ENCODE measurements around the gene DENND1A. TPM values are rescaled to one million over a fixed set of nuclear protein-coding genes. Genes with fewer than 3 reads are reported as not detected.

The DENND1A gene
- polyA plus RNA-seq, 6 donors from 2014 or later: 4.0 to 9.5 (median 5.3) TPM

DNA sequence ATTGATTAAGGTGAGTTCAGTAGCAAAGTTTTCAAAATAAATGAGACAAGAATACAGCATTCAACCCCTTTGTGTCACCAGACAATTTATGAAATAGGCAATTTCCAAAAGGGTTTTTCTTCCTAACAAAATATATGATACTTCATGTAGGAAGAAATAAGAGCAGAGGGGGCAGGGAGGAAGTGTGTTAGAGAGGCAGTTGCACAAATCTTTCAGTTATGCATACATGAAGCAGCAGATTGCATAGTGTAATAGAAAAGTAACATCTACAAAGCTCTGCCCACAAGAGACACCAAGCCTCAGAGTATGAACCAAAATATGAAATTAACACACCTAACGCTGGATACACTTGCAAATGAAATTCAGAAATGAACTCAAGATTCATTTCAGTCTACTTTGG, 157.0 kb downstream of the DENND1A start:
- ATAC-seq (ENCODE audit: low read depth in 2 of 2) (no peak), DNase-seq (no peak)
- Mint-ChIP-seq H3K4me3 (no peak overlapping the region), H3K36me3 (no peaks in the 10 kb centered on the region), H3K4me1 (peaks cover 15 to 23% (median 19%) of the 10 kb centered on the region in 3 donors), H3K9me3 (no peaks in the 10 kb centered on the region), H3K27ac (no peak overlapping the region), H3K27me3 (no peaks in the 10 kb centered on the region)

DNA sequence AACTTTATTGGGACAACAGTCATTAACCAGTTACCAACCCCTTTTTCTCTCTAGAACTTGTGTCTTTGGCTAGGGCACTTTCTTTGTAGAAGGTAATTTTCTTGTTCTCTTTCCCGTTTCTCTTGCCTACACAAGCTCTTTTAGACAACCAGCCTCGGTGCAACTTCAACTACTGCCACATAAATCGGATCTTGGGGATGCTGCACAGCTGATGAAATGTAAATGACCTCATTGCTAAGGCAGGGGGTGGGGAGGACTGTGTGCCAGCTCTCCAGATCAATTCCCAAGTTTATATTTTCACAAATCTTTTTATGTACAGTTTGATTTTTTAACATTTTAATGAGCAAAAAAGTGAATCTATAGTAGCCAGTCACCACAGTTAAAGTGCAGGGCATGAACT, 157.6 kb downstream of the DENND1A start:
- no peaks in the 10 kb centered on the region for H3K36me3 Mint-ChIP-seq
- no peak overlapping the region for H3K27ac Mint-ChIP-seq
- no peak overlapping the region for H3K4me3 Mint-ChIP-seq

DNA sequence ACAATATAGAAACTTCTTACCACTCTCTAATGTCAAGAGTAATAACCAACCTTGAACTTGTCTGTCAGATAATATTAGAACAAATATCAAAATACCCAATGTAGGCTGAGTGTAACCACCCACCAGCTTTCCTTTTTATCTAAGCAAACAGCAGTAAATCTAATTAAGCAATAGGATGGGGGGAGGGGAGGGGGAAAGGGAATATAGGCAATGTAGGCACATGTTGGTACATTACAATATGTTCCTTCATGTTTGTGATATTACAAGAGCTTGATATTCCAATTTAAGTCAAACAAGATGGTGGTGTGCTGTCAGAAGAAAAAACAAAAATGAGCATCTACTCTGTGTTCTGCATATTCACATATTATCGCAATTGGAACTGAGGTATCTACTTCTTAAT, 158.2 kb downstream of the DENND1A start:
- Mint-ChIP-seq H3K36me3 (no peaks in the 10 kb centered on the region), H3K27ac (peak overlapping the region in 1 of 6 donors; percentile 35), H3K4me3 (no peak overlapping the region), H3K27me3 (no peaks in the 10 kb centered on the region), H3K4me1 (peaks cover 15 to 23% (median 19%) of the 10 kb centered on the region in 3 donors), H3K9me3 (no peaks in the 10 kb centered on the region)
- DNase-seq (no peak), ATAC-seq (ENCODE audit: low read depth in 2 of 2) (no peak)

More for the DNA sequence above, 157.6 kb downstream of the DENND1A start:
- H3K27me3 Mint-ChIP-seq: no peaks in the 10 kb centered on the region
- DNase-seq: no peak
- H3K4me1 Mint-ChIP-seq: peaks cover 15 to 23% (median 19%) of the 10 kb centered on the region in 3 donors
- no peaks in the 10 kb centered on the region for H3K9me3 Mint-ChIP-seq
- no peak for ATAC-seq (ENCODE audit: low read depth in 2 of 2)

- H3K27me3 Mint-ChIP-seq: no peaks in the 10 kb centered on the region
- H3K27ac Mint-ChIP-seq: peak overlapping the region in 2 of 6 donors; percentile 18 to 57
- no peaks in the 10 kb centered on the region for H3K36me3 Mint-ChIP-seq
- no peak overlapping the region for H3K4me3 Mint-ChIP-seq
- H3K9me3 Mint-ChIP-seq: no peaks in the 10 kb centered on the region
- no peak for ATAC-seq (ENCODE audit: low read depth in 2 of 2)
- H3K4me1 Mint-ChIP-seq: peaks cover 12 to 23% (median 15%) of the 10 kb centered on the region in 3 donors
- no peak for DNase-seq
These were observed 160.2 kb downstream of the DENND1A start for GRCh38 chr9:123769719-123770118.

DNA sequence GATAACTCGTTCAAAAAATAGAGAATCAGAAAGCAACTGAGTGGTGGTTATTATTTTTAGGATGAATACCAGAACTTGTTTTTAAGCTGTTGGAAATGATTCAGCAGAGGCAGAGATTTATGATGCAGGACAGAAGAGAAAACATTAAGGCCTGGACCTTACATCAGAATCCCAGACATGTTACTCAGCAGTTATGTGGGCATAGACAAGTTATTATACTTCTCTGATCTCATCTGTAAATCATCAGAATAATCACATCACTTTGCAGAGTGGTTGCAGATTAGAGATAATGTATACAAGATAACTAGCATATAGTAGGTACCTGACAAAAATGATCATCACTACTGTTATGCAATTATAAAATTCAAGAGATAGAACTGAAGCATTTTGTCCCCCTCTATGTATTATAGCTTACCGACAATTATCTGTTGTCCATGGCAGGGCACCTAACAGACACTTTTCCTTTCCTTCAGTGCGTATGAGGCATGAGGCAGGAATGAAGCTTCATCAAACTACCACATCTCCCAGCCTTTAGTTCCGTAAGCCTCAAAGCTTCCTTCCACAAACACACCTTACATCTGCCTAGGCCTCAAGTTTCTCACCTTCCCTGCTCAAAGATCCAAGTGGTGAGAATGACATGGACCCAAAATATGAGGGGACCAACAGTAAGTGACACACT, 165.9 kb downstream of the DENND1A start:
- H3K36me3 Mint-ChIP-seq: no peaks in the 10 kb centered on the region
- no peak for DNase-seq
- H3K4me3 Mint-ChIP-seq: no peak overlapping the region
- ATAC-seq (ENCODE audit: low read depth in 2 of 2): no peak
- H3K27ac Mint-ChIP-seq: peak overlapping the region in 1 of 6 donors; percentile 31
- no peaks in the 10 kb centered on the region for H3K4me1 Mint-ChIP-seq
- H3K27me3 Mint-ChIP-seq: no peaks in the 10 kb centered on the region
- H3K9me3 Mint-ChIP-seq: no peaks in the 10 kb centered on the region

DNA sequence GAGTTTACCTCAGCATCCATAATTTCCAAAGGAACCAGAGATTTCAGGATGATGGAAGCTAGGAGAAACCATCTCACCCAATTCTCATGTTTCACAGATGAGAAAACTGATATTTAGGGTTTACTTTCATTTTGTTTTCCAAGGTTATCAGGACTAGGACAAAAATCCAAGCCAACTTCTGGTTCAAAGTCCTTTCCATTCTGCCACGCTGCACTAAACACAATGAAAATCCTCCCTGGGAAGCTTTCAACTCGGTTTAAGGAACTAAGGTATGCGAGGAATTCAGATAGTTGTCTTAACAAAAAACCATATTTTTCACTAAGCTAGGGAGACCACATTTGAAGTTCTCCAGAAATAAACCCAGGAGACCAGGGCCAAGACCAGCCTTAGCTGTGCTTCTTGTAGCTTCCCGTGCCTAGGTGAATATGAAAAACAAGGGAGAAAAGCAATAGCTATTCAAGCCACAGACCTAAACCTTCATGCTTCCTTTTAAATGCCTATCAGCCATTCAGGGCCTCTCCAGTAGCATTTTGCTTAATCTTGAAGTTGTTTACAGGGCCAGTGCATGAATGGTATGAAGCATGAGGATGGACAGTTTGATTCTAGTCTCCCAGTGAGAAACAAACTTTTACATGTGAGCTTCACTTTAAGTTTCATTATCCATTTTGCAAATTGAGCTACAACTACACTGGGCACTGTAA, 167.9 kb downstream of the DENND1A start:
- no peak overlapping the region for H3K4me3 Mint-ChIP-seq
- no peak overlapping the region for H3K27ac Mint-ChIP-seq
- no peak for ATAC-seq (ENCODE audit: low read depth in 2 of 2)
- H3K9me3 Mint-ChIP-seq: no peaks in the 10 kb centered on the region
- no peaks in the 10 kb centered on the region for H3K27me3 Mint-ChIP-seq
- no peak for DNase-seq
- H3K4me1 Mint-ChIP-seq: no peaks in the 10 kb centered on the region
- H3K36me3 Mint-ChIP-seq: peaks cover 4 to 7% of the 10 kb centered on the region in 2 donors

DNA sequence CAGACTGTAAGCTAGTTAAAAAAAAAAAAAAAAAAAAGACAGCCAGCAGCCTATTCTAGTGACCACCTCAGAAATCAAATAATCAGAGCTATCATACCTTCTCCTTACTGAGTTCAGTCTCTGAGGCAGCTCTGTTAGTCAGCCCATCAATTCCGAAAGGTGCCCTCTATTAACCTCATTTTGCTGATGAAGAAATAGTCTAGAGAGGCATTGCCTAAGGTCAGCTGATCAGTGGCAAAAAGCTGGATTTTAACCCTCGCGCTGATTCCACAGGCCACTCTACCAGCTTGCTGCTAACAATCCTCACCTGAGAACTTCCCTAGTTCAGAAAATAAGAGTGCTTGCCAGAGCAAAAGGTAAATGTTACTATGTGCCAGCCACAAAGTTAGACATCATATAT, 172.0 kb downstream of the DENND1A start:
- DNase-seq (no peak), ATAC-seq (ENCODE audit: low read depth in 2 of 2) (no peak)
- no peak overlapping the region for H3K4me3 Mint-ChIP-seq

DNA sequence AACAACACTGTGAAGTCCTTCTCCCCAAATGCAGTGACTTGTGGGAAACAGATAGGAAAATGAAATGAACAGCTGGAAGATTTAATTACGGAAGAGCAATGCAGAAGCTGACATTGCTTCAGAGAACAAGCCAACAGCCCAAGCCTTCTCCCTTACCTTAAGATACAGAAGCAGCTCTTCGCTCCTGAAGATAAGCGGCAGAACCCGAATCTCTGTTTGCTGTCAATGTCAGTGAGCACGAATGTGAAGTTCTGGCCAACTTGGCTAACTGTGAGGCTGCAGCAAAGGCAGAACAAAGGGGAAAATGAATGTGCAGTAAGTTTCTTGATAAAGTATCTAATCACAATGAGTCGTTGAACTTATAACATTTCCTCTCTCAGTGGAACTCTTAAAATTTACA, 172.4 kb downstream of the DENND1A start:
- DNase-seq (no peak), ATAC-seq (ENCODE audit: low read depth in 2 of 2) (no peak)
- no peaks in the 10 kb centered on the region for H3K9me3 Mint-ChIP-seq
- H3K4me1 Mint-ChIP-seq: peaks cover 0 to 10% (median 0%) of the 10 kb centered on the region in 3 donors
- no peaks in the 10 kb centered on the region for H3K27me3 Mint-ChIP-seq
- no peak overlapping the region for H3K27ac Mint-ChIP-seq
- peaks cover 4 to 7% of the 10 kb centered on the region in 2 donors for H3K36me3 Mint-ChIP-seq
- no peak overlapping the region for H3K4me3 Mint-ChIP-seq

More for the DNA sequence above, 172.0 kb downstream of the DENND1A start:
- no peaks in the 10 kb centered on the region for H3K27me3 Mint-ChIP-seq
- no peak overlapping the region for H3K27ac Mint-ChIP-seq
- peaks cover 0 to 10% (median 0%) of the 10 kb centered on the region in 3 donors for H3K4me1 Mint-ChIP-seq
- peaks cover 4 to 7% of the 10 kb centered on the region in 2 donors for H3K36me3 Mint-ChIP-seq
- no peaks in the 10 kb centered on the region for H3K9me3 Mint-ChIP-seq

DNA sequence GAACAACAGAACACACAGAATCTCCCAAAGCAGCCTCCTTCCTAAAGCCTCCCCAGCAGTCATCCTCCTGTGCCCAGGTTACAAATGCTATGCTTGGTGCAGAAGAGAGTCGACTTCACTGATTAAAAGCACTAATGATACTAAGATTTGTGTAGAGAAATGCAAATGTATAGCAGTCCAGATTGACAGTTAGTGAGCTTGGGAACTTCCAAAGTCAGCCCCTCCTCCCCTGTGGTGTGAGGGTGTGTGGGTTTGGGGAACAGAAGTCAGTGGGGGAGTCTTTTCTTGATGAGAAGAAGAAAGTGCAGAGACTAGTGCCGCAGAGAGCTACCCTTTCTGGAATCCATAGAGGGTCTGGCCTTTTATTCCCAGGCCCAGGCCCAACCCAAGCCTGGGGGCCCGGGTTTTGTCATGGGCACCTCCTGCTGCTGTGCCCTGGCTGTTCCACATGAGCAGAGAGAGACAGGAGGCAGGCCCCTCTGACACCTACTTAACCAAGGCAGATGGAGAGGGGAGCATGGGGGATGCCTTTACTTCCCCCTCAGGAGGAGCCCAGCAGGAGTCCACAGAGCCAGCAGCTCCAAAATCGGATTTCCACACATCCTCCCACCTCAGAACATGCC, 173.3 kb downstream of the DENND1A start:
- Mint-ChIP-seq H3K9me3 (no peaks in the 10 kb centered on the region), H3K36me3 (peaks cover 4 to 7% of the 10 kb centered on the region in 2 donors), H3K27me3 (no peaks in the 10 kb centered on the region), H3K4me1 (peaks cover 0 to 13% (median 0%) of the 10 kb centered on the region in 3 donors), H3K27ac (peak overlapping the region in 1 of 6 donors; percentile 69), H3K4me3 (no peak overlapping the region)
- no peak for DNase-seq
- no peak for ATAC-seq (ENCODE audit: low read depth in 2 of 2)

GRCh38 chr9:123753669-123754258, 176.2 kb downstream of the DENND1A start:
- peak overlapping the region in 3 of 6 donors; percentile 4 to 66 (median 24) for H3K27ac Mint-ChIP-seq
- ATAC-seq (ENCODE audit: low read depth in 2 of 2) (no peak), DNase-seq (no peak)
- H3K4me3 Mint-ChIP-seq: peak overlapping the region in 1 of 8 donors; percentile 64
- H3K27me3 Mint-ChIP-seq: no peaks in the 10 kb centered on the region
- peaks cover 4 to 7% of the 10 kb centered on the region in 2 donors for H3K36me3 Mint-ChIP-seq
- no peaks in the 10 kb centered on the region for H3K9me3 Mint-ChIP-seq
- peaks cover 17 to 28% (median 18%) of the 10 kb centered on the region in 3 donors for H3K4me1 Mint-ChIP-seq

- no peaks in the 10 kb centered on the region for H3K27me3 Mint-ChIP-seq
- no peaks in the 10 kb centered on the region for H3K9me3 Mint-ChIP-seq
- no peak for ATAC-seq (ENCODE audit: low read depth in 2 of 2)
- peaks cover 17 to 28% (median 18%) of the 10 kb centered on the region in 3 donors for H3K4me1 Mint-ChIP-seq
- H3K36me3 Mint-ChIP-seq: peaks cover under 1 to 7% of the 10 kb centered on the region in 2 donors
- DNase-seq: no peak
- peak overlapping the region in 1 of 6 donors; percentile 18 for H3K27ac Mint-ChIP-seq
- H3K4me3 Mint-ChIP-seq: no peak overlapping the region
These were observed 176.9 kb downstream of the DENND1A start for GRCh38 chr9:123753016-123753415.

DNA sequence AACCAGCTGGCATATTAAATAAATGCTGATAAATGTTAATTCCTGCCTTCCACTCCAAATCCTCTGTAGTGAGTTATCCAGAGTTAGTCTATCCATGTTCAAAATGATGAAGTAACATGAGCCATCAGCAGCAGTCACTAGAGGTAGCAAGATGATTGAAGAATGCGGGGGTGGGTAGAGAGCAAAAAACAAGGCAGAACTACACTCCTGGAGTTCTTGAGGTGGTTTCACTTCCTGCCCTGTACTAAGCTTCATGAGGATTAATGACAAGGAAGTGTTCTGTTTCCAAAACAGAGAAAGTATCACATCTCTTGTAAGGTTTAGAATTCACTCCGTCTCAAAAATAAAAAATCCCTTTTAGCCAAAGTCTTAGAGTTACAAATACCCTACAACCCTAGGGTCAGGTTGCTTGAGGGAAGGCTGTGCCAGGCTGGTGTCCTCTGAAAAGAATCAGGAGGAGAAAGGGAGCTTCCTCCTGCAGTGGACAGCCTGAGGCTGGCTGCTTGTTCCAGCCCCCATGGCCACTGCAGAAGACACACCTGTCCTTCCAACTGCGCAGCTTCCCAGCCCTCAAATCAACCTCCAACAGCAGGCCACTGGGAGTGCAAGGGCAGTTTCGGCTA, 180.2 kb downstream of the DENND1A start:
- no peaks in the 10 kb centered on the region for H3K27me3 Mint-ChIP-seq
- H3K4me1 Mint-ChIP-seq: peaks cover 17 to 28% (median 18%) of the 10 kb centered on the region in 3 donors
- peak; percentile 38 for DNase-seq
- ATAC-seq (ENCODE audit: low read depth in 2 of 2): peak; percentile 96 to 99
- no peaks in the 10 kb centered on the region for H3K9me3 Mint-ChIP-seq
- H3K36me3 Mint-ChIP-seq: no peaks in the 10 kb centered on the region
- peak overlapping the region in 5 of 8 donors; percentile 5 to 79 (median 25) for H3K4me3 Mint-ChIP-seq
- peak overlapping the region in 4 of 6 donors; percentile 31 to 57 (median 39) for H3K27ac Mint-ChIP-seq

- Mint-ChIP-seq H3K27ac (no peak overlapping the region), H3K9me3 (no peaks in the 10 kb centered on the region), H3K4me1 (peaks cover 17 to 22% (median 22%) of the 10 kb centered on the region in 3 donors), H3K36me3 (peaks cover 0 to 3% of the 10 kb centered on the region in 2 donors), H3K27me3 (no peaks in the 10 kb centered on the region), H3K4me3 (no peak overlapping the region)
- ATAC-seq (ENCODE audit: low read depth in 2 of 2) (no peak), DNase-seq (no peak)
These were observed 183.2 kb downstream of the DENND1A start for GRCh38 chr9:123746765-123747164.

All from naive B cell (primary cell).